Measurements from ENCODE around the gene SRP68.

DNA sequence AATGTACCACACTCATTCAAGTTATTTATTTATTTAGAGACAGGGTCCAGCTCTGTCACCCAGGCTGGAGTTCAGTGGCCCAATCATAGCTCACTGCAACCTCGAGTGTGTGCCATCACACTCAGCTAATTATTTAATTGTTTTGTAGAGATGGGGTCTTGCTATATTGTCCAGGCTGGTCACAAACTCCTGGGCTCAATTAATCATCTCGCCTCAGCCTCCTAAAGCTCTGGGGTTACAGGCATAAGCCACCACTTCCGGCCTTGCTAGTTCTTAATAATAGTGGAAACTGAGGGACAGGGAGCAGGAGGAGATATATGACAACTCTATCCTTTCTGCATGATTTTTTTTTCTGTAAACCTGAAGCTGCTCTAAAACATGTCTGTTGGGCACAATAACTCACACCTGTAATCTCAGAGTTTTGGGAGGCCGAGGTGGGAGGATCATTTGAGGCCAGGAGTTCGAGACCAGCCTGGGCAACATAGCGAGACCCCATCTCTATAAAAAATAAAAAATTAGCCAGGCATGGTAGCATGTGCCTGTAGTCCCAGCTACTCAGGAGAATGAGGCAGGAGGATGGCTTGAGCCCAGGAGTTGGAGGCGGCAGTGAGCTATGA, 42.9 kb upstream of the SRP68 start:
- TF ChIP-seq, protein P1, sequence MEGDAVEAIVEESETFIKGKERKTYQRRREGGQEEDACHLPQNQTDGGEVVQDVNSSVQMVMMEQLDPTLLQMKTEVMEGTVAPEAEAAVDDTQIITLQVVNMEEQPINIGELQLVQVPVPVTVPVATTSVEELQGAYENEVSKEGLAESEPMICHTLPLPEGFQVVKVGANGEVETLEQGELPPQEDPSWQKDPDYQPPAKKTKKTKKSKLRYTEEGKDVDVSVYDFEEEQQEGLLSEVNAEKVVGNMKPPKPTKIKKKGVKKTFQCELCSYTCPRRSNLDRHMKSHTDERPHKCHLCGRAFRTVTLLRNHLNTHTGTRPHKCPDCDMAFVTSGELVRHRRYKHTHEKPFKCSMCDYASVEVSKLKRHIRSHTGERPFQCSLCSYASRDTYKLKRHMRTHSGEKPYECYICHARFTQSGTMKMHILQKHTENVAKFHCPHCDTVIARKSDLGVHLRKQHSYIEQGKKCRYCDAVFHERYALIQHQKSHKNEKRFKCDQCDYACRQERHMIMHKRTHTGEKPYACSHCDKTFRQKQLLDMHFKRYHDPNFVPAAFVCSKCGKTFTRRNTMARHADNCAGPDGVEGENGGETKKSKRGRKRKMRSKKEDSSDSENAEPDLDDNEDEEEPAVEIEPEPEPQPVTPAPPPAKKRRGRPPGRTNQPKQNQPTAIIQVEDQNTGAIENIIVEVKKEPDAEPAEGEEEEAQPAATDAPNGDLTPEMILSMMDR (conservative IDR thresholded peaks at IDR 0.05; ENCODE audit: low read length): no peak
- TF ChIP-seq EZH2phosphoT487 (IDR thresholded peaks at IDR 0.05; ENCODE audit: borderline replicate concordance): no peak
